ENCODE measurements around the gene PACSIN2.

The PACSIN2 gene, protein sequence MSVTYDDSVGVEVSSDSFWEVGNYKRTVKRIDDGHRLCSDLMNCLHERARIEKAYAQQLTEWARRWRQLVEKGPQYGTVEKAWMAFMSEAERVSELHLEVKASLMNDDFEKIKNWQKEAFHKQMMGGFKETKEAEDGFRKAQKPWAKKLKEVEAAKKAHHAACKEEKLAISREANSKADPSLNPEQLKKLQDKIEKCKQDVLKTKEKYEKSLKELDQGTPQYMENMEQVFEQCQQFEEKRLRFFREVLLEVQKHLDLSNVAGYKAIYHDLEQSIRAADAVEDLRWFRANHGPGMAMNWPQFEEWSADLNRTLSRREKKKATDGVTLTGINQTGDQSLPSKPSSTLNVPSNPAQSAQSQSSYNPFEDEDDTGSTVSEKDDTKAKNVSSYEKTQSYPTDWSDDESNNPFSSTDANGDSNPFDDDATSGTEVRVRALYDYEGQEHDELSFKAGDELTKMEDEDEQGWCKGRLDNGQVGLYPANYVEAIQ

DNA sequence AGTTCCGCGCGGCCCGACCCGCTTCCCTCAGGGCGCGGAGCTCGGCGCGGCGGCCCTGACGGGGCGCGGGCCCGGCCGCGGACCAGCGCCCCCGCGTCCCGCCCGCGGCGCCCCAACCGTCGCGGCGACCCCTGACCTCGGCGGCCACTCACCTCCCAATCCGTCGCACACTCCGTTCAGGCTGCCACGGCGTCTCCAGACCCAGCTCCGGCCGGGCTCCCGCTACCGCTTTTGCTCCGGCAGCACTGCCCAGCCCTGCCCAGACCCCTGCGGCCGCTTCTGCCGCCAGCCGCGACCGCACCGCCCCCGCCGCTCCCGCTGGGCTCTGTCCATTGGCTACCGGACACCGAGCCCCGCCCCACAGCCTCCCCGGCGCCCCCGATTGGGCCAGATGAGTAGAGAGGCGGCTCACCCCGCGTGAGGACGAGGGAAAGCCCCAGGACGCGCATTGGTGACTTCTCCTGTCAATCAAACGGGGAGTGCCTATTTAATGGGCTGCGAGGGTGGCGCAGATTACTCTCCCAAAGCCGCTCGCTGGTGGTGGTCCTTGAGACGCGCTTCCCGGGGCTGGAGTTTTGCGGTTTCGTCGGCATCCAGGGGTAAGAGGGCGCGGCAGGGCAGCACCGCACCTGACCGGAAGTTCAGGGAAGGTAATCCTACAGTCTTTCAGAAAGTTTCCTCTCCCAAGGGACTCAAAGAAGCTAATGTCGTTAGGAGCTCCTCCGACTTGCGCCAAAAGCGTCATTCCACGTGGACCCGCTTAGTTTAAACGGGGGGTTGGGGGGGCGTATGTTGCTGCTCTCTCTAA lies at the start of gene PACSIN2:
Gene PACSIN2 (minus strand): TSS at position 281 of the 808 bp plus-strand sequence. CDS start 103,069 bp downstream, outside the sequence.
- DNase-seq (ENCODE audit: low read depth), result peak; percentile 98
- peak within 1 kb of the TSS; percentile 84 for H3K4me3 ChIP-seq (replicated peaks; ENCODE audit: low read depth, low read length)
- TF ChIP-seq, protein P1, sequence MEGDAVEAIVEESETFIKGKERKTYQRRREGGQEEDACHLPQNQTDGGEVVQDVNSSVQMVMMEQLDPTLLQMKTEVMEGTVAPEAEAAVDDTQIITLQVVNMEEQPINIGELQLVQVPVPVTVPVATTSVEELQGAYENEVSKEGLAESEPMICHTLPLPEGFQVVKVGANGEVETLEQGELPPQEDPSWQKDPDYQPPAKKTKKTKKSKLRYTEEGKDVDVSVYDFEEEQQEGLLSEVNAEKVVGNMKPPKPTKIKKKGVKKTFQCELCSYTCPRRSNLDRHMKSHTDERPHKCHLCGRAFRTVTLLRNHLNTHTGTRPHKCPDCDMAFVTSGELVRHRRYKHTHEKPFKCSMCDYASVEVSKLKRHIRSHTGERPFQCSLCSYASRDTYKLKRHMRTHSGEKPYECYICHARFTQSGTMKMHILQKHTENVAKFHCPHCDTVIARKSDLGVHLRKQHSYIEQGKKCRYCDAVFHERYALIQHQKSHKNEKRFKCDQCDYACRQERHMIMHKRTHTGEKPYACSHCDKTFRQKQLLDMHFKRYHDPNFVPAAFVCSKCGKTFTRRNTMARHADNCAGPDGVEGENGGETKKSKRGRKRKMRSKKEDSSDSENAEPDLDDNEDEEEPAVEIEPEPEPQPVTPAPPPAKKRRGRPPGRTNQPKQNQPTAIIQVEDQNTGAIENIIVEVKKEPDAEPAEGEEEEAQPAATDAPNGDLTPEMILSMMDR (IDR thresholded peaks at IDR 0.05; ENCODE audit: low read length, missing control alignments), result no peak

DNA sequence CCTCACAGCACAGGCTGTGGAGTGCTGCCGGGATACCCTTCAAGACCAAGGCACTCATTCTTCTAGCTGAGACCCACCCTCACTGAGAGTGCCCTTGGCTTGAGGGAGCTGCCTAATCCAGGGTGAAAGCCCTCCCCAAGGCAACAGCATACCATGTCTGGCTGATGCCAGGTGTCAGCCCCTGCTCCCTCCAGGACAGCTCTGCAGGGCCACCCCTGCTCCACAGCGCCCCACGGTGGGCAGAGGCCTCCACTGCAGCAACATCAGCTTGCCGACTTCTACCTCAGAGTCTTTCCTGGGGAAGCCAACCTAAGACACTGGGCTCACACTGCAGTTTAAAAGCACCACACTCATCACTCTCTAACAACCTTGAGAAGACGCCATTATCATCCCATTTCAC lies 45.2 kb upstream of the PACSIN2 start:
- peak; percentile 26 for DNase-seq (ENCODE audit: low read depth)
- no peak overlapping the region for H3K4me3 ChIP-seq (replicated peaks; ENCODE audit: low read depth, low read length)
- TF ChIP-seq, protein P1 (IDR thresholded peaks at IDR 0.05; ENCODE audit: low read length, missing control alignments), result peak; percentile 62

DNA sequence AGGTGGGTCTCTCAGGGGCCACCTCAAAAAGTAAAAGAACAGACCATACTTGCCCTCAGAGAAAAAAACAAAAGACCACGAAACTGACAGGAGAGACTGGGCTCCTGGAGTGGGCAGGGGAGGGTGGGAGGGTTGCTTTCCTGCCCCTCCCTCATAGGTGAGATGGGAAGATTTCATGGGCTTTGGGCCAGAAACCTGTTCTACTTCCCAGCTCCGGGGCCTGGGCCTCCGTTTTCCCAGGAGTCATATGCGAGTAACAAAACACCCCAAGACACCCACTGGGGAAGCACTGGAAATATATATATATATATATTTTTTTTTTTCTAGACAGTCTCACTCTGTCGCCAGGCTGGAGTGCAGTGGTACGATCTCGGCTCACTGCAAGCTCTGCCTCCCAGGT lies 42.7 kb upstream of the PACSIN2 start:
- H3K4me3 ChIP-seq (replicated peaks; ENCODE audit: low read depth, low read length), result no peak overlapping the region
- TF ChIP-seq, protein P1 (IDR thresholded peaks at IDR 0.05; ENCODE audit: low read length, missing control alignments), result no peak
- DNase-seq (ENCODE audit: low read depth), result no peak

DNA sequence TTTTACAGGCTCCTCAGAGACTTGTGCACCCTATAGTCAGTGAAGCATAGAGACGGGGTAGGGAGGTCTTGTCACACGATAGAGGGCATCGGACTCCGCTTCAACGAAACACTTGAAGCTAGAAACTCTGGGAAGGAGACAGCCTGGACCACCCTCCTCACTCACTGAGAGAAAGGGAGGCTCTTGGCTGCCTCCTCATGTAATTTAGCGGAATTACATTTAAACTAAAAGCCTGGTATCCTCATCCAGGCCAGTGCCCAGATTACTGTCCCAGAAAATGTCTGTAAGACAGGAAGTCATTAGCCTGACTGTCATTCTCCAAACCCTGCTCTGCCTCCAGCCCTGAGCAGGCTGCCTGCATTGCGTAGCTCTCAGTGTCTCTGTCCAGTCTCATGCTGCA lies 38.2 kb upstream of the PACSIN2 start:
- TF ChIP-seq, protein P1 (IDR thresholded peaks at IDR 0.05; ENCODE audit: low read length, missing control alignments), result peak; percentile 19
- DNase-seq (ENCODE audit: low read depth), result no peak
- no peak overlapping the region for H3K4me3 ChIP-seq (replicated peaks; ENCODE audit: low read depth, low read length)

DNA sequence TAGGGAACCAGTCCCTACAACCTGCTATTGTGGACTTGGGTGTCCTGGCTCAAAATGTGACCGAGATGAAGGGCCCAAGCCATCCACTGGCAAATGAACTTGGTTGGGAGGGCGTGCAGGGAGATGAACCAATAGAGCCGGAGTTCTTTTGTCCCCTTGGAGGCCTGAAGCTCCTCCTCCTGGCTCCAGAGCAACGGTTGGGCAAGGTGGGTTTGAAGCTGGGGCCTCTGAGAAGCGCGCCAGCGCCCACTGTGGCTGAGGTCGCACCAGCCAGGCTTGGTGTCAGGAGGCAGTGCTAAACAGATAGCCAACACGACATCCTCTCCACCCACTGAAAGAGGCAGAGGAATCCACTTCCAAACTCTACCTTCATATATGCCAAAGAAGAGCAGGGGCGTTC lies 36.0 kb upstream of the PACSIN2 start:
- H3K4me3 ChIP-seq (replicated peaks; ENCODE audit: low read depth, low read length), result no peak overlapping the region
- TF ChIP-seq, protein P1 (IDR thresholded peaks at IDR 0.05; ENCODE audit: low read length, missing control alignments), result no peak
- no peak for DNase-seq (ENCODE audit: low read depth)

DNA sequence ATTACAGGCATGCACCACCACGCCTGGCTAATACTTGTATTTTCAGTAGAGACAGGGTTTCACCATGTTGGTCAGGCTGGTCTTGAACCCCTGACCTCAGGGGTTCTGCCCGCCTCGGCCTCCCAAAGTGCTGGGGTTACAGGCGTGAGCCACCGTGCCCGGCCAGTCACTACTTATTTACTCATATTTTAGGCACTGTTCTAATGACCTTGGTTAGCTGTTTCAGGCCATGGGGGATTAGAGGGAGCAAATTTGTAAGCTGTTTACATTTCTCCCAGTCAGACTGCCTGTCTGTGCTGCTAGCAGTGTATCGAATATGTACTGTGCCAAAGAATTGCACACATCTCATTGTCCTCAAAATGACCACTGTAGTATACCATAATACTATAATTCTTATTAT lies 32.7 kb upstream of the PACSIN2 start:
- H3K4me3 ChIP-seq (replicated peaks; ENCODE audit: low read depth, low read length), result no peak overlapping the region
- no peak for DNase-seq (ENCODE audit: low read depth)
- TF ChIP-seq, protein P1 (IDR thresholded peaks at IDR 0.05; ENCODE audit: low read length, missing control alignments), result no peak

Measured in fibroblast of pulmonary artery (primary cell).